CD4-positive, alpha-beta T cell treated with Interleukin-1 beta for 1 hour (primary cell): ENCODE results near the gene VEZT.
"Not testable (repeated sequence)": the region's sequence is repeated elsewhere in the genome, so short reads cannot be mapped to it uniquely, and the experiment has no call there.

ENCODE experiments used
- DNase-seq, 2 donors: peaks; one replicate each; pipeline ENCODE4 v3.0.0-alpha.2; 2020 to 2022

Gene VEZT

DNA sequence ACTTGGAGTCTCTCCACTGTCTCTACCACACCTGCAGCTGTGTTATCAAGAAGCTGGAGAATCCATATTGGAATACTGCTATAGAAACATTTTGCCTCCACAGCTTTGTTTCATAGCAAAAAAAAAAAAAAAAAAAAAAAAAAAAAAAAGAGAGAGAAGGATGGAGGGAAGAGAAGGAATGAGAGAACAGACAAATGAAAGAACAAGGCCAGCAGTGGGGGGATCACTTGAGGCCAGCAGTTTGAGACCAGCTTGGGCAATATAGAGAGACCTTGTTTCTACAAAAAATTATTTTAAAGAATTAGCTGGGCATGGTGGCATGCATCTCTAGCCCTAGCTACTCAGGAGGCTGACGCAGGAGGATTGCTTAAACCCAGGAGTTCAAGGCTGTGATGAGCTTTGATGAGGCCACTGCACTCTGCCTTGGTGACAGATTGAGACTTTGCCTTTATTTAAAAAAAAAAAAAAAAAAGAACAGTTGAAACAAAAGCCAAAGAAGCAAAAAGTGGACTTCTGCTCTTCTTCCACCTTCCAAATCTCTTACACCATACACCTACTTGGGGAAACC lies 8.1 kb downstream of the VEZT start:
- no peak for DNase-seq

DNA sequence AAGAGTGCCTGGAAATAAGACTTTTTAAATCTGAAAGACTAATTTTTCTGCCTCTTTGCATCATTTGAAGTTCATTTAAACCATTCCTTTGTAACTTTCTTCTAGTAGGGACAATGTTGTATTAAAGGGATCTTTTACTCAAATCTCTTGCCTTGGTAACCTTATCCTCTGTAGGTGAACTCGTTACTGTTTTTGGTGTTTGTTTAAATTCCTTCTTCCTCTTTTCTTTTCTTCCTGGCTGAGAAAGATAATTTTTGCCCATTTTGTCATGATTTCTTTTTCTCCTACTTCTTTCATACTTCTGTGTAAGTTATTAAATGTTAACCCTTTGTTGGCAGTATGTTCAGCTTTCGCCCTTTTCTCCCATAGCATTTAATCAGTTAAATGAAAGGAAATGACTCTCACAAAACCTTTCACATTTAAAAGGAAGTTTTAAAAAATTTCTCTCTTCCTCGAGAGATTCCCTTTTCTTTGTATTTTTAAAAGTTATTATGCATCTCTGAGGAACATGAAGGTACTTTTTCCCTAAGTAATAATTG lies 10.3 kb downstream of the VEZT start:
- DNase-seq, result no peak

DNA sequence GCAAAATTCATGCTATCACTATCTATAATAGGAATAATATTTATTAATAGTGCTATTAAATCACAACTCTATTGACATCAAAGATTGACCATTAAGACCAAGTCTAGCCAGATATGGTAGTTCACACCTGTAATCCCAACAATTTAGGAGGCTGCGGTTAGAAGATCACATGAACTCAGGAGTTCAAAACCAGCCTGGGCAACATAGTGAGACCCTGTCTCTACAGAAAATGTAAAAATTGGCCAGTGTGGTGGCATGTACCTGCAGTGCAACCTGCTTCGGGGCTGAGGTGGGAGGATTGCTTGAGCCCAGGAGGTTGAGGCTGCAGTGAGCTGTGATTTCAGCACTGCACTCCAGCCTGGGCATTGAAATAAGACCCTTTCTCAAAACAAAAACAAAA lies 11.0 kb downstream of the VEZT start:
- no peak for DNase-seq

DNA sequence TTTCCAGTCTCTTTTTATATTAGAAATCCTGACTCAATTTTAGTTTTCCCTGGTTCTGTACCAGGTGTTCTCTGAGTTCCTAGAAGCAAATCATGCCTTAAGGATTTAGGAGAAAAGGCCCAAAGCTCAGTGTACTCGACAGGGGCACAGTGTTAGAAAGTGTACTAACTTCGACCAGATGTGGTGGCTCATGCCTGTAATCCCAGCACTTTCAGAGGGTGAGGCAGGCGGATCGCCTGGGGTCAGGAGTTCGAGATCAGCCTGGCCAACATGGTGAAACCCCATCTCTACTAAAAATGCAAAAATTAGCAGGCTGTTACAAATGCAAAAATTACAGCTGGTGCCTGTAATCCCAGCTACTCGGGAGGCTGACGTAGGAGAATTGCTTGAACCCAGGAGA lies 12.0 kb downstream of the VEZT start:
- no peak for DNase-seq

DNA sequence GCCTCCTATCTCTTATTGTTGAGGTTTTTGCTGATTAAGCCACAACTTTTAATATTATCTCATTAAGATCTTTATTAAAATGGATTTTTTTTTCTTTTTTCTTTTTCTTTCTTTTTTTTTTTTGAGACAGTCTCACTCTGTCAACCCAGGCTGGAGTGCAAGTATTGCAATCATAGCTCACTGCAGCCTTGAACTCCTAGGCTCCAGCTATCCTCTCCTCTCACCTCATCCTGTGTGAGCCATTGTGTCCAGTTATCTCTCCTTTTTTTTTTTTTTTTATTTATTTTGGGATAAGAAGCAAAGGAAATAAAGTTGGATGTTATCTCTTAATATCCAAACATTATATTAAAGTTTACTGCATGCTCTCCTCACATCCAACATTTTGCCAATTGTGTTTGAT lies 12.7 kb downstream of the VEZT start:
- no peak for DNase-seq

DNA sequence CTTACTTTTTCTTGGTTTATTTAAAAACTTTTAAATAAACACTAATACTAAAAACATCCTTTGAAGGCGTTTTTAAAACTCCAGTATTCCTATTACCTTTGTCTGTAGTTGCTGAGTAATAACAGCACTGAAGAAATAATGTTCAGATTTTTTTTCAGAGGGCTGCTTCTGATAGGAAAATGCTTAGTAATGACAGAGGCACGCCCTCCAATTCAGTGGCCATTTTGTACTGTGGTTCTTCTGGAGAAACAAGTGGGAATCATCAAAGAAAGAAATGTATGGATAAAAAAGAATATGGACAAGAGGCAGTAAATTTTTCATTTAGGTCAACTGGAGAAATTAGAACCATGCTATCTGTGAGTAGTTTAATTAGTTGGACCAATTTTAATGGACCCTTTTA lies 13.6 kb downstream of the VEZT start:
- DNase-seq, result no peak

DNA sequence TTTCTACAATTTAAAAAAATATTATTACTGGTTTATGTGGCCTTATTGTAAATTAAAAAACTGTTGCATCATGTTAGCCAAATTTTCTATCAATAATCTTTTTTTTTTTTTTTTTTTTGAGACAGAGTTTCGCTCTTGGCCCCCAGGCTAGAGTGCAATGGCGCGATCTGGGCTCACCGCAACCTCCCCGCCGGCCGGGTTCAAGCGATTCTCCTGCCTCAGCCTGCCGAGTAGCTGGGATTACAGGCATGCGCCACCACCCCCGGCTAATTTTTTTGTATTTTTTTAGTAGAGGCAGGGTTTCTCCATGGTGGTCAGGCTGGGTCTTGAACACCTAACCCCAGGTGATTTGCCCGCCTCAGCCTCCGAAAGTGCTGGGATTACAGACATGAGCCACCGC lies 16.6 kb downstream of the VEZT start:
- not testable (repeated sequence) for DNase-seq

DNA sequence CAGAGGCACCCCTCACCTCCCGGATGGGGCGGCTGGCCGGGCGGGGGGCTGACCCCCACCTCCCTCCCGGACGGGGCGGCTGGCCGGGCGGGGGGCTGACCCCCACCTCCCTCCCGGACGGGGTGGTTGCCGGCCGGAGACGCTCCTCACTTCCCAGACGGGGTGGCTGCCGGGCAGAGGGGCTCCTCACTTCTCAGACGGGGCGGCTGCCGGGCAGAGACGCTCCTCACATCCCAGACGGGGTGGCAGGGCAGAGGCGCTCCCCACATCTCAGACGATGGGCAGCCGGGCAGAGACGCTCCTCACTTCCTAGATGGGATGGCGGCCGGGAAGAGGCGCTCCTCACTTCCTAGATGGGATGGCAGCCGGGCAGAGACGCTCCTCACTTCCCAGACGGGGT lies 18.0 kb downstream of the VEZT start:
- DNase-seq, result not testable (repeated sequence)

DNA sequence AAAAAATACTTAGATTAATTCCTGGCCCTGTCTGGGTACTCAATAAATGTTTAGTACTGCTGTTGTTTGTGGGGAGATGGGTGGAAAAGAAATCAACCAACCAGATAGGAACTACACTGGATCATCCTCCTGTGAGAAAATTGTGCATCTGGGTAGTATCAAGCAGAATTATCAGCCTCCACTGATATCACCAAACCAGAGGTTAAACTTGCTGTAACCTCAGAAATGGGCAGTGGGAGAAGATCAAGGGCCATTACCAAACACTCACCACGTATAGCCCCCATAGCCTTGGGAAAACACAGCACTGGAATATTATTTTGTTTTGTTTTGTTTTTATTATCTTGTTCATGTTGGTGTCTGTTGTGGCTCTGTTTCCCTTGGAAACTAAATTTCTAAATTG lies 19.7 kb downstream of the VEZT start:
- DNase-seq, result no peak

DNA sequence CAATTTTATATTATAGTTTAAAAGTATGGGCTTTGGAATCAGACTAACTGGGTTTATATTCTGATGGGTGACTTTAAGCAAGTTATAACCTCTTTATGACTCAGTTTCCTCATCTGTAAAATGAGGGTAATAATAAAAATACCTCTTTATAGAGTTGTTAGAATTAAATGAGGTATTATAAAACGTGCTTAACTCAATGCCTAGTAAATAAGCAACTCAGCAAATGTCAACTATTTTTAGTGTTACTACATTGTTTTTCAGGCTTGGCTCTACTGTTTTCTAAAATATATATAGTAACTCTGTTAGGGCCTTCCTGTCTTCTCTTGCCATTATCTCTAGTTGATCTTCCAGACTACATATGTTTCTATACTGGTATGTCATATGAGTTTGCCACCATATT lies 20.5 kb downstream of the VEZT start:
- DNase-seq, result no peak

DNA sequence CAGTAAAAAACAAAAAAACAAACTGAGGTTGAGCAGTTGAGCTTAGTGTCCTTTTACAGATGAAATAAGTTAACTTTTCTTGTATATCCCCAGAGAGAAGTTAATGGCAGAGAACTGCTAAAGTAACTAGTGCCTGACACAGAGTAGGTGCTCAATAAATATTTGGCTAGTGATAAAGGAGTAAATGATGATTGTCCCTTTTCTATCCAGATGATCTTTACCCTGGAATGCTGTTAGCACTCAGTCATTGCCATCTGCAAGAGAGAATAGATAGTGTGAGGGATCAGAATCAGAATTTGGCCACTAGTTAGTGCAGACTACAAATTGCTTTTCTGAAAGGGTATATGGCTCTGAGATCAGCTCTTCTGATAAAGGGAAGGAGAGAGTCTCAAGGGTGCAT lies 21.6 kb downstream of the VEZT start:
- DNase-seq, result no peak

DNA sequence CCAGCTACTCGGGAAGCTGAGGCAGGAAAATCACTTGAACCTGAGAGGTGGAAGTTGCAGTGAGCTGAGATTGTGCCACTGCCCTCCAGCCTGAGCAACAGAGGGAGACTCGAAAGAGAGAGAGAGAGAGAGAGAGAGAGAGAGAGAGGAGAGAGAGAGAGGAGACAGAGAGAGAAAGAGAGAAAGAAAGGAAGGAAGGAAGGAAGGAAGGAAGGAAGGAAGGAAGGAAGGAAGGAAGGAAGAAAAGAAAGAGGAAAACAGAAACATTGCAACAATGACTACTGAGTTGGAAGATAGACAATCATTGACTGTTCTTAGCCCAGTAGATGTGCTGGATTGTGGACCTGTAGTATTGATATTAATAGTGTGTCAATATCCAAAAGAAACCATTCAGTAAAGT lies 22.2 kb downstream of the VEZT start:
- not testable (repeated sequence) for DNase-seq

DNA sequence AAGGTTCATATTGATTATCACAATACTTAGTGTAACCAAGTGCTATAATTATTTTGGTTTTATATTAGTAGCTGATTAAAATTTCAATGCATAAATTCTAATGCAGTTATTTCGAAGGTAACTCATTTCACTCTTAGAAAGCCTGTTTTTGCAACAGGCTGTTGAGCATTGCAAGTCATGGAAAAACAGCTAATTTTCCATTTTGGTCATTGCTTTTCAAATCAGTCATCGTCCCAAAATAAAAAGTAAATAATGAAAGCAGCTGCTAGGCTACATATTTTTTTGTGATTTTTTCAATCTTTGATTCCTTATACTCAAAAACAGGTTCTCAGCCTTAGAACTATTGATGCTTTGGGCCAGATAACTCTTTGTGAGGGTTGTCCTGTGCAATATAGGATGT lies 22.9 kb downstream of the VEZT start:
- DNase-seq, result no peak

DNA sequence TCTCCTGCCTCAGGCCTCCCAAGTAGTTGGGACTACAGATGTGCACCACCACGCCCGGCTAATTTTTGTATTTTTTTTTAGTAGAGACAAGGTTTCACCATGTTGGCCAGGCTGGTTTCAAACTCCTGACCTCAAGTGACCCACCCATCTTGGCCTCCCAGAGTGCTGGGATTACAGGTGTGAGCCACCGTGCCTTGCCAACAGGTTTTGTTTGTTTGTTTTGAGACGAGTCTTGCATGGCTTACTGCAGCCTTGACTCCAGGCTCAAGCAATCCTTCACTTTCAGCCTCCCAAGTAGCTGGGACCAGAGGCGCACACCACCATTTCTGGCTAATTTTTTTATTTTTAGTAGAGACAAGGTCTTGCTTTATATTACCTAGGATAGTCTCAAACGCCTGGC lies 23.5 kb downstream of the VEZT start:
- not testable (repeated sequence) for DNase-seq

DNA sequence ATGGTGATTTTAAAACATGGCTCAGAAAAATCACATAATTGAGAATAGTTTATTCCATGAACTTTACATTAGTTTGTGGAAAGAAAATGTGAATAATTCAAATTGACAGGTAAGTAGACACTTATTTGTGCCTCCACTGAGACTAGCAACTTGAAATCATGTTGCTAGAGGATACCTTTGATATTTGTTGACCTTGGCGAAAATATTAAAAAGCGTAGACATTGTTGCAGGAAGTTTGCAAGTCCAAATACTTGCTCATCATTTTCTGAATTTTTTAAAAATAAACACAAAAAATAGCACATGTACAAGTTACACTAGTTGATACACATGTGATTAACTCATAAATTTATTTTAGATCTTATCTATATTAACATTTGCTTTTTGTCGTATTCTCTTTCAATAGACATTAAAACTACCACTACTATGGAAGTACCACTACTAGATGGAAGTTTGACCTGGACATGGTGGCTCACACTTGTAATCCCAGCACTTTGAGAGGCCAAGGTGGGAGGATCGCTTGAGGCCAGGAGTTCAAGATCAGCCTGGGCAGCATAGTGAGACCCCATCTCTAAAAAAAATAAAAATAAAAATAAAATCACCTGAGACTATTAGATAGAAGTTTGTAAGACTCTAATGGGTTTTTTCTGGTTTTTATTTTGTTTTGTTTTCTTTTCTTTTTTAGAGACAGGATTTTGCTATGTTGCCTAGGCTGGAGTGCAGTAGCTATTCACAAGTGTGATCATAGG lies 24.3 kb downstream of the VEZT start:
- no peak for DNase-seq

DNA sequence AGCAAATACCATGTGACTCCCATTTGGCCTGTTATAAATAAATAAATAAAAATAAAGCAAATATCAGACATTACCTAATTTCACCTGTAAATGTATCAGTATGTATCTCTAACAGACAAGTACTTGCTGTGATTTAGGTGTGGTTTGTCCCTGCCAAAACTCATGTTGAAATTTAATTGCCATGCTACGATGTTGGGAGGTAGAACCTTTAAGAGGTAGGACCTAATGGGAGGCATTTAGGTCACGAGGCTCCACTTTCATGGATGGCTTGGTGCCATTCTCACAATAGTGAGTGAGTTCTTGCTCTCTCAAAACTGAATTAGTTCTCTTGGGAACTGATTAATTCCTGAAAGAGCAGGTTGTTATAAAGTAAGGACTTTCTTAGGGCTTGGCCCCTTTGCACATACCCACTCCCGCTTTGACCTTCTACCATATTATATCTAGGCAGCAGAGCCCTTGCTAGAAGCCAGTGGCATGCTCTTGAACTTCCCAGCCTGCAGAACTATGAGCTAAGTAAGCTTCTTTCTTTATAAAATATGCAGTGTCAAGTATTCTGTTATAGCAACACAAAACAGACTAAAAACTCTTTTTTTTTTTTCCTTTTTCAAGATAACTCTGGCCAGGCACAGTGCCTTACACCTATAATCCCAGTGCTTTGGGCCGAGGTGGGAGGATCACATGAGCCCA lies 26.0 kb downstream of the VEZT start:
- no peak for DNase-seq

DNA sequence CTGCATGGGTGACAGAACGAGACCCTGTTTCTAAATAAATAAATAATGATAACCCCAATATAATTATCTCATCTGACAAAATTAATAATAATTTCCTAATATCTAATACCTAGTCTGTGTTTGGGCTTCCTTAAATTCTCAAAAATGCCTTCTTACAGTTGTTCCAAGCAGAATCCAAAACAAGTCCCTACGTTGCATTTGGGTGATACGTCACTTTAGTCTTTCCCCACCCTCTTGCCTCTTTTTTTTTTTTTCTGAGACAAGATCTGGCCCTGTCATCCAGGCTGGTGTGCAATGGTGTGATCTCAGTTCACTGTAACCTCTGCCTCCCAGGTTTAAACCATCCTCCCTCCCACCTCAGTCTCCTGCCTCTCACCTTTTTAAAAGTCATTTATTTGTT lies 26.7 kb downstream of the VEZT start:
- no peak for DNase-seq

DNA sequence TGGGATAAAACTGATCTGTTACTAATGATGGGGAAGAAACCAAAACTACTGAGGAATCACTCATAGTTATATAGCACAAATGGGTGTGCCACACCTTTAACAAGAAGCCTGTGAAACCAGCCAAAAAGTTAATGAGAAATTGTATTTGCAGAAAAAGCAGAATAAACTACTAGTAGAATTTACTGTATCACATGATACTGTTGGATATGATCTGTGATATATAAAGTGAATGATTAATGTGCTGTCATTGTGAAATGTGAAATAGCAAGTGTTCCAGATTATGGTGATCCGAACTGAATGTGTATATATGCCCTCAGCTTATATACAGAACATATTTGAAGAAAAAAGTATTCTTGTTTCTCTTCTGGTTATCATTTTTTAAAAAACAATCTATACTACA lies 30.5 kb downstream of the VEZT start:
- DNase-seq, result no peak

DNA sequence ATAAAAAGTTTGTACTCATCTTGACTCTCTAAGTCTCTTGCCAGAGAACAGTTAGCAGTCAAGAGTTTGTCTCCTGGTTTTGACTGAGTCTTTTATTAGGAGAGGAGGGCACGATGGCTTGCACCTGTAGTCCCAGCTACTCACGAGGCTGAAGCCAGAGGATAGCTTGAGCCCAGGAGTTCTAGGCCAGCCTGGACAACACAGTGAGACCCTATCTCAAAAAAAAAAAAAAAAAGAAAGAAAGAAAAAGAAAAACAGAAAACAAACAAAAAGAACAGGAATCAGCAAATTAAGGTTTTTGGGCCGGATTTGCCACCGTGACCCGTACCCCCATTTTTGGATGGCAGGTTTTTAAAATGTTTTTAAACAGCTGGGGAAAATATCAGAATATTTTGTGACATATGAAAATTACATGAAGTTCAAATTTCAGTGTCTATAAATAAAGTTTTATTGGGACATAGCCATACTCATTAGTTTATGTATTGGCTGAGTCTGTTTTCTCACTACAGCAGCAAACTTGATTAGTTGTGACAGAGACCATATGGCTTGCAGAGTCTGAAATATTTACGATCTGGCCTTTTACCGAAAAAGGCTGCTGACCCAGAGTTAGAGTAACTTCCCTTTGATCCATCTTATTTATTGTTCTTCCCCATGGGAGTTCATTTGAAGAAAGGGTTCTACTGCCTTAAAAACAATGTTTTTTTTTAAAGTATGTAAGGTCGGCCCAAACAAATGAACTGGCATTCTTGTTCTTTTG lies 31.2 kb downstream of the VEZT start:
- no peak for DNase-seq

DNA sequence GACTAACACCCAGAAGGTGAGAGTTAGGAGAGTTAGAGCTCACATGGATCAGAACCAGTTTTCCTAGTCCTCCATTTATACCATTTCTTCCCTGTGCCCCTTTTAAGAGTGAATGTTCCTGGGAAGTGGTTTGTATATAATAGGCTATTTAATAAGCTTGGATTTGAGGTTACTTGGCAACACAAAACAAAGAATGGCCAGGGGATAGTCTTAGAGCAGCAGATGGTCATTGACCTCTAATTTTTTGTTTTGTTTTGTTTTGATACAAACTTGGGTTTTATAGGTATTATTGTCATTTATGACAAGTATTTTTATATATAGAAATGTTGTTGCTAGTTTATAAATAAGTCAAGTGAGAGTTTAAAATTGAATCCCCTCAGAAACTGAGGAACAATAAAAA lies 35.8 kb downstream of the VEZT start:
- no peak for DNase-seq

DNA sequence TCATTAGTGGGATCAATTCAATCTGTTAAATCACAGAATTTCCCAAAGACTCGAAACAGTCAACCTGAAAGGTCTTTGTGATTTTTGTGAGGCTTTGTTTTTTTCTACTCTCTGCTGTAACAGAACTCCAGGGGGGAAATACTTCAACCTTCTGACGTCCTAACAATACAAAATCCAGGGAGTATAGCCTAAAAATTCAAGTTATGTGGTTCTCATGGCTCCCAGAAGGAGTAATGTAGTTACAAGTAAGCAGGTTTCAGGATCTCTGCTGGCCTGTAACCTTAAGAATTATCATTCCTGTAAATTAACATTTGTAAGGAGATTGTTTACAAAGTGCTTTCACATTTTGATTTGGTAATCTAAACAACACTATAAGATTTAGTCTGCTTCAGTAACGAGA lies 39.9 kb downstream of the VEZT start:
- DNase-seq, result no peak

DNA sequence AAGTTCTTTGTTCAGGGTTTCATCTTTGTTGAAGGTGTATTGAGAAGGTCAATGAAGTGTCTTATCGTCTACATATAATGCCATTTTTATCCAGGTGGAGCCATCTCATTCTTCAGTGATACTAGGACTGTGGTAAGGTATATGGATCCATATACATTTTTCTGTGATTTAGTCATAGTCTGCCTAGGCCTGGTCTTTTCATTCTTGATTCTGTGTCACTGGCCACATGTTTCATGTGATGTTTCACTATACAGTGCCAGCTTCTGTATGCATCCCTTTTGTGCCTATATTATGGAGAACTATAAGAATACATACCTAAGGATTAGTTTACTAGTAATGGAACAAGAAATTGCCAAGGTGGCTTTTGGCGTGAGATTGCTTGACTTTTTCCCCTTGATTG lies 40.5 kb downstream of the VEZT start:
- no peak for DNase-seq

DNA sequence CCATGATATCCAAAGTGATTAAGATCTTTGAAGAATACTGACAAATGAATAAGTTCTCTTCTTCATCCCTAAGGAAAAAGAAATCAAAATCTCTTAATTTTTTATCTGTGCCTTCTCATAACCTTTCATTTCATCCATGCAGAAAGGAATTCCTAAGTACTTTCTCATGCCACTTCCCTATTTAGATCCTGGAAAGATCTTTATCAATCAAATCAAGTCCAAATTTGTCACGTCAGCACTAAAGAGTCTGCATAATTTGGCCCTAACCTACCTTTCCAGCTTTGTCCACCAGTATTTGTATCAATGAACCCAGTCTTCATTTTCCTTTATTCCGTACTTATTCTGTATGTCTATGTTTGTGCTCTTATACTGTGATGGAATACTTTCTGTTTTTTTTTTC lies 41.2 kb downstream of the VEZT start:
- DNase-seq, result no peak

DNA sequence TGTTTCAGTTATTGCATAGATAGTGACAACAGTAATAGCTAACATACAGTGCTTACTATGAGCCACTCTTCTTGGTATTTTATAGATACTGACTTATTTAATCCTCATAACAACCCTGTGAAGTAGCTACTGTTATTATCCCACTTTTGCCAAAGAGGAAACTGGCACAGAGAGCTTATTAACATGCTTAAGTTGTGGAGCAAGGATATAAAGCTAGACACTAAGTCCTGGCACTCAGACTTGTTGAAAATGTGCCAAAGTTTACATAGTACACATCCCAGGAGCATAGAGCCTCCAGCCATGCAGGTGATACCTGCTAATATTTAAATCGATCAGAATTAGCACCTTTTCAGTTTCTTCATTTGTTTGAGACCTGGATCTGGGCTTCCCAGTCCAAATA lies 41.8 kb downstream of the VEZT start:
- no peak for DNase-seq
